CD4-positive, alpha-beta T cell treated with Interferon gamma for 1 hour (primary cell): Measurements from ENCODE around the gene RUVBL1.

Experiments
- DNase-seq: peaks from one replicate; pipeline ENCODE4 v3.0.0-alpha.2; 2020

RUVBL1 gene

DNA sequence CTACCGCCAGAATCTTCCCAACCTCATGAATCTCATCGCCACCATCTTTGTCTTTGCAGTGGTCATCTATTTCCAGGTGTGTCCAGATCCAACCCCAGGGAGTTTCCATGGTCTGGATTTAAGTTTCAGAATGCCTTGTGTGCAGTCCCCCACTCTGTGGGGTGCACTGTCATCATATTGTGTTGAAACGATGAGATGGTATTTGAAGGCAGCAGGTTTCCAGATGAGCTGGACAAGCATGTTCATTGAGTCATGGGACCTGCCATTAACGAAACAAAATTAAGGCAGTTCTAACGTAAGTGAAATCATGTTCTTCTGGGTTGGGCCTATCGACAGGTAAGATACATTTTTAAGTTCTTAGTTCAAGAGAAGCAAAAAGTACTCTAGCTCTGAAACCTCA, 58.6 kb downstream of the RUVBL1 start:
- DNase-seq: no peak

GRCh38 chr3:128063865-128064264, 59.7 kb downstream of the RUVBL1 start:
- DNase-seq: no peak

DNA sequence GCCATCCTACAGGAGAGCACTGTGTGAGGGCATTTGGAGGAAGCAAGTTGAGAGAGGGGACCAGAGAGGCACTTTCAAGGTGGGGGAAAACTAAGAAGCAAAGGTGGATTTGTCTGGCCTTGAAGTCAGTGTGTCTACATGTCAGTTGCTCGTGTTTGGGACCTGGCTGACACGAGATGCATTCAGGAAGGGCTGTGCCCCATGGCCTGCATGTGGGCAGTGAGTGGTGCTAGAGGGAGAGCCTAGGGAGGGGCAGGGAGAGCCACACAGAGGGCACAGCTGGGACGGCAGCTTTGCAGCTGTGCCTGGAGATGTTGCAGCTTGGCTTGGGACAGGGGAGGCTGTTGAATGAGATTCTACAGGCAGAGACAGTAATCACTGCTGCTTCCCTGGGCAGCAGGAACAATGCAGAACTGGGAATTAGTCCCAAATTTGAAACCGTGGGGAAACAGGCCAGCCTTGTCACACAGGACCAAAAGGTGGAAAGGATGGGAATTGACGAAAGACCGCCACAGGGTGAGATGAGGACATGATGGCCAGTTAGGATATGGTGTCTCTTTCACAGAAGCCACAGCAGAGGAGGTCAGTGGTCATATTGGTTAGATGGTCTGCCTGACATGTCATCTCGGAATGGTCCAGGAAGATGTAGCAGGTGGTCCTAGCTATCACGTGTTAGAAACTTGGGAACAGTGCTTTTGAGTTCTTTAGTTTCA, 61.4 kb downstream of the RUVBL1 start:
- no peak for DNase-seq

- no peak for DNase-seq
Measured at GRCh38 chr3:128060473-128061381, 62.9 kb downstream of the RUVBL1 start.

DNA sequence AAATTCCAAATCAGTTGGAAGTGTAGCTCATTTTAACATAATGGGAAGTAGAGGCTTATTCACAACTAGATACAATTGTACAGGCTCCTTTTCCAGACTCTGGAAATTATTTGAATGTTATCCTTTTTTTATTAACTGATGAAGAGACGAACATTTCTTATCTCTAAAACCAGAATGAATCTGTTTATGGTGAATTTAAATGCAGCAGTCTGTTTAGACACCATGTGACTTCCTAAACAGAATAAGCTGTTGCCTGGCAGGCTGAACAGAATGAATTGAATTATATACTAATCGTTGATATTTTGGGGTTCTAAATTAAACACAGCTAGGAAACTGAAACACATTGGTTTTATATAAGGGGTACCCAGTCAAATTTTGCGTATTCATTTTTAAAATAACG, 67.4 kb downstream of the RUVBL1 start:
- no peak for DNase-seq

DNA sequence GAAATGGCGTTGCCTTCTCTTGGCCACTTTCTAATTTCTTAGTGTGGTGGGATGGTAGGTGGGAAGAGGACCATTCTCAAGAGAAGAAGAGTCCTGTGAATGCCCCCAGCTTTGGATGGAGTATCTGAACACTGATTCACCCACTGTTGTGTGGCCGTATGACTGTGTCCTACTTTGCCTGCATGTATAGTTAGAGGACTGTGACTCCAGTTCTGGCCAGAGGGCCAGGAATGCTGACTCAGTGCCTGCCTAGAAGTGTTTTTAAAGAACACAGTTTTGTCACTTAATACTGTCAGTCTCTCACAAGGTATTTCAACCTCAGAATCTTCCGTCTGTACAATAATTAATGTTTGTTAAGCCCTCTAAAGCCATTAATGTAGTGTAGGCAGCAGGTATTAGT, 69.2 kb downstream of the RUVBL1 start:
- no peak for DNase-seq

GRCh38 chr3:128053614-128054013, 70.0 kb downstream of the RUVBL1 start:
- no peak for DNase-seq

DNA sequence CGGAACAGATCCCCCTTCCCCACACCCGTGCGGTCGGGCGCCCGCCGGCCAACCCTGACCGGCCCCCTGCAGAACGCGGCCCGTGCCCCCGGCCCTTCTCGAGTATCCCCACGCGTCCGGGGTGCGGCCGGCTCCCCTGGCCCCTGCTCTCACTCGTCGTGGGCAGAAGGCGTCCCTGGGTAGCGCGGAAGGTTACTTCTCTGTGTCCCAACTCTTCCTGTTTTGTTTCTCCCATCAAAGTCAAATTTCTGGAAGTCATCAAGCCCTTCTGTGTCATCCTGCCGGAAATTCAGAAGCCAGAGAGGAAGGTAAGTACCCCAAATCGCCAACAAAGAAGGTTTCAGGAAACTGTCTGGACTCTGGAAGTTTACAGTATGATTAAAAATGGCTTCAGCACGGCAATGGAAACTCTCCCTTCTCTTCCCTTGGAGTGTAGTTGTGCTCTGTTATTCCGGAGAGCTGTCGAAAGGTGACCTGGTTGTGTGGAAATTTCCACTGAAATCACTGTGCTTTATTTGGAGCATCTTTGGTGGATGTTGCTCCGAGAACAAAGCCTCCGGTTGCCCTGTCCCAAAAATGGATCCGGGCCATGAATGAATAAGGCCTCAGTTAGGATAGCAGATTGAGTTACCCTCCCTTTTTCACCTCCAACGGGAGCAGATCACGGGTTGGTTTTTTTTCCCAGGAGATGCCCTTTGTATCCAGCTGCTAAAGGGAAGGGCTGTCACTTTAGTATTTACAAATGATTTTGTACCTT, 70.8 kb downstream of the RUVBL1 start:
- DNase-seq: no peak

DNA sequence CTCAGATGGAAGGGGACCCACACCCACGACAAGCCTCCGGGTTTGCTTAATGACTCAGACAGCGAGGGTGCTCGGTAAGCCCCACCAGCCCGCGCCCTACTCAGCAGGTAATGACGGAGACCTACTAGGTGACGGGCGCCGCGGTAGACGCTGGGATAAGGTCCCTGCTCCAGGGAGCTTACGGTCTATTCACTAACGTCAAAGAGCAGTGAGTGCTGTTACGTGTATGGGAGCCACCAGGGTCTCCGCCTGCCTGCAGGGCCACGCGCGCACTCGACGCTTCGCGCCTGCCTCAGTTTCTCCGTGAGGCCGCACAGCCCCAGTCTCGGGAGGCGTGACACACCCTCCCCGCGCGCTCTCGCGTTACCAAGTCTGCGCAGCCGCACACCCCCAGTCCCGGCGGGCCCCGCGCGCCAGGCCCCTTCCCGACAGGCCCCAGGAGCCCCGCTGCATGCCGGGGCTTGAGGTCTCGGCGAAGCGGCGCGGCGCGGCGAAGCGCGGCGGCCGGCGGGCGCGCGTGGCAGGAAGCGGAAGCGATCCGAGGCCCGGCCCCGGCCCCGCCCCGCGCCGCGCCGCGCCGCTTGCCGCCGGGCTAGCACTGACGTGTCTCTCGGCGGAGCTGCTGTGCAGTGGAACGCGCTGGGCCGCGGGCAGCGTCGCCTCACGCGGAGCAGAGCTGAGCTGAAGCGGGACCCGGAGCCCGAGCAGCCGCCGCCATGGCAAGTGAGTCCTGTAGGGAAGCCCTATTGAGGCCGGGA, 71.6 kb downstream of the RUVBL1 start, which contains the start of gene SEC61A1:
SEC61A1 (plus strand) TSS at position 601 of the 758 bp plus-strand sequence; CDS start at position 717, 116 bp downstream.
- peak; percentile 94 for DNase-seq

GRCh38 chr3:128051459-128051836, 72.2 kb downstream of the RUVBL1 start:
- no peak for DNase-seq

DNA sequence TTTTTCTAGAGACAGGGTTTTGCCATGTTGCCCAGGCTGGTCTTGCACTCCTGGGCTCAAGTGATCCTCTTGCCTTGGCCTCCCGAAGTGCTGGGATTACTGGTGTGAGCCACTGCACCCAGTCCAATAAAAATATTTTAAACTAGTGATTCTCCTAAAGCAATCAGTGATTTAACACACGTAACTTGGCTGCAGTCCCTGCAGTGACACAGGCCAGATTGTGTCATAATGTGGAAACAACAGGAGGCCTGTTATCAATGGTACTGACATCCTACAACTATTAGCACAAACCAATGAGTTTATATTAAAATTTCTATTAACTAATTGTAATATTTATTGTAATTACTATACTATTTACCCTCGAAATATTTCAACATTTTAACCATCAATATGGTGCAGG, 73.0 kb downstream of the RUVBL1 start:
- DNase-seq: no peak

DNA sequence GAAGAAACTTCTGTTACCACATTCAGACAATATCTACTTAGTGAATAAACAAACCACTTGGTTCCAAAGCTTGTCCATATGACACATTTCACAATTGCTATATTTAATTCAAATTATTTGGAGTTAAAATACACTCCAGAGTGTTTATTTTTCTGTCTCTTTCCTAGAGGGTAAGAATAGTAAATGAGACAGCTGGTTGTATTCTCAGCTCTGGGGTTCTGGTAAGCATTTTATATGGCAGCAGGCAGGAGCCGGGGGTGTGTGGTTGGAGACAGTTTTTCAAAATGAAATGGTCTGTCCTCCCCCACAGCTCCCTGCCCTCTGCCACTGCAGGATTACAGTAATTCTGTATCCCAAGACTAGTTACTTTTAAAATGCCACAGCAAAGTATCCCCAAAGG, 82.3 kb downstream of the RUVBL1 start:
- no peak for DNase-seq

GRCh38 chr3:128040660-128041059, 83.0 kb downstream of the RUVBL1 start:
- DNase-seq: no peak

- DNase-seq: no peak
Measured at GRCh38 chr3:128040041-128040440, 83.6 kb downstream of the RUVBL1 start.

DNA sequence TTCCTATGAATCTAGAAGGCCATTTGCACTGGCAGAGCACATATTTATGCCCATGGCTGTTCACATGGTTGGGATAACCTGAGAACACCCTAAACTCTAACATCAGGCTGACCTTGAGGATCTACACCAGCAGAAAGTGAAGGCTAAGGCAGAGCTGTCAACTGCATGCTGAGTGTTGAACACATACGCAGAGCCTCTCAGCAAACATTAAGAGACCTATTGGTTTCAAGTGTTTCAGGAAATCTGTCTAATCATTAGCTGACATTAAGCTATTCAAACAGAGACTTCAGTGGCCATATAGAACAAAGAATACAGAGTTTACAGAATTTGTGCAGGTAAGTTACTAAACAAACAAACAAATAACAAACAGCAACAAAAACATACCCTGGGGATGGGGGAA, 87.5 kb downstream of the RUVBL1 start:
- DNase-seq: no peak

DNA sequence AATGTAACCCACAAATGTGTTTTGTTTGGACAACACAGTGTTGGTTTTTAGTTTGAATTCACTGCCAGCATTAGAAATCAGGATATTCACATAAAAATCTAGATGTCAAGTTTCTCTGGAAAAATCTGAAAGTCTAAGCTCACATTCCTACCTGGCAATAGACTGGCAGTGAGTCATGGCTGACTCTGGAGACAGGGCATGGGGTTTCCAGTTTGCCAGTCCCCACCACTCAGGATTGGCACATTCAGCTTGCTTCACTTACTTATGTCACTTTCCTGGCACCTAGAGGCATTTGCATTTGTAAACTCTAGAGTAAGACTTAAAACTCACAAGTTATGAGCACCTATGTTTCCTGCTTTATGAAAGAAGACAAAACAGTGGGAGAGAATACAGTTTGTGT, 90.5 kb downstream of the RUVBL1 start:
- DNase-seq: no peak
